Hematopoietic multipotent progenitor cell (in vitro differentiated cells): Measurements from ENCODE around the gene ACTL6A. TPM values are rescaled to one million over a fixed set of nuclear protein-coding genes. Genes with fewer than 3 reads are reported as not detected.

Source experiments
- DNase-seq, 3 donors: peaks; one replicate each; pipeline ENCODE4 v3.0.0-alpha.2; 2011 to 2015; ENCODE audit warnings: low read depth in 2 of 3, low spot score in 2 of 3
- small RNA-seq: library from RNA; depleted of rRNA; stranded (forward); fragments of <200 nt; gene quantifications from one replicate; pipeline ENCODE3, GENCODE V24; 2012
- total RNA-seq: library from RNA; depleted of rRNA; stranded (reverse); fragments of >200 nt; gene quantifications from one replicate; pipeline ENCODE4 v1.2.3, GENCODE V29; 2012

The ACTL6A gene
- total RNA-seq, 1 donor, result 27.2 TPM

- no peak for DNase-seq
Observed at GRCh38 chr3:179589143-179589542, 26.4 kb downstream of the ACTL6A start.

GRCh38 chr3:179590669-179591068 lies 27.9 kb downstream of the ACTL6A start:
- DNase-seq, result no peak

- no peak for DNase-seq
Observed at GRCh38 chr3:179591313-179591712, 28.6 kb downstream of the ACTL6A start.

- no peak for DNase-seq
Observed at GRCh38 chr3:179599531-179599930, 36.8 kb downstream of the ACTL6A start.

GRCh38 chr3:179603321-179603720 lies 40.6 kb downstream of the ACTL6A start:
- DNase-seq, result no peak

- no peak for DNase-seq
Observed at GRCh38 chr3:179603831-179604230, 41.1 kb downstream of the ACTL6A start.

- peak; percentile 89 to 99 (median 96) for DNase-seq
Observed at GRCh38 chr3:179604321-179605078, 41.8 kb downstream of the ACTL6A start, which contains the start of the genes MRPL47 and NDUFB5. TSS of gene MRPL47 (minus strand) at chr3:179604638. CDS start at chr3:179604624, 14 bp downstream. TSS of gene NDUFB5 (plus strand) at chr3:179604794. CDS start at chr3:179604816, 22 bp downstream.

GRCh38 chr3:179606534-179607085 lies 43.9 kb downstream of the ACTL6A start:
- DNase-seq, result no peak

- peak in 2 of 3 donors; percentile 22 to 68 for DNase-seq
Observed at GRCh38 chr3:179608931-179609720, 46.4 kb downstream of the ACTL6A start.

- no peak for DNase-seq
Observed at GRCh38 chr3:179610066-179610465, 47.3 kb downstream of the ACTL6A start.

GRCh38 chr3:179613807-179614206 lies 51.1 kb downstream of the ACTL6A start:
- DNase-seq, result no peak

- no peak for DNase-seq
Observed at GRCh38 chr3:179615458-179616173, 52.9 kb downstream of the ACTL6A start.

- no peak for DNase-seq
Observed at GRCh38 chr3:179622023-179622422, 59.3 kb downstream of the ACTL6A start.

- DNase-seq, result no peak
Observed at GRCh38 chr3:179624451-179624850, 61.7 kb downstream of the ACTL6A start.

- DNase-seq, result no peak
Observed at GRCh38 chr3:179630753-179631451, 68.2 kb downstream of the ACTL6A start.

Small RNAs within 50 kb of the gene (small RNA-seq; reads per million reads assigned to genes)
- gene AC090425.1, result not detected
- not detected for gene RF01210

Other genes with a start within 250 kb of the ACTL6A start
- gene ZNF639, start 239.9 kb upstream of the ACTL6A start, total RNA-seq, result 40.1 TPM
- gene MFN1, start 215.2 kb upstream of the ACTL6A start, total RNA-seq, result 13.2 TPM
- gene GNB4, start 111.5 kb upstream of the ACTL6A start, total RNA-seq, result 45.0 TPM
- 7.5 TPM for gene MRPL47, start 41.7 kb downstream of the ACTL6A start, total RNA-seq
- gene NDUFB5, start 41.9 kb downstream of the ACTL6A start, total RNA-seq, result 20.7 TPM
- 4.6 TPM for gene USP13, start 90.1 kb downstream of the ACTL6A start, total RNA-seq